HG03342 (cell line): ENCODE results near the gene FADS6.
"Not testable (repeated sequence)": the region's sequence is repeated elsewhere in the genome, so short reads cannot be mapped to it uniquely, and the experiment has no call there.

ENCODE experiments used
- ATAC-seq: cut with Tn5 transposase; IDR thresholded peaks from one replicate; pipeline ENCODE4 v1.9.1; 2021; ENCODE audit warnings: mild to moderate bottlenecking, moderate library complexity; ENCODE audit not compliant: unreplicated experiment

The FADS6 gene

DNA sequence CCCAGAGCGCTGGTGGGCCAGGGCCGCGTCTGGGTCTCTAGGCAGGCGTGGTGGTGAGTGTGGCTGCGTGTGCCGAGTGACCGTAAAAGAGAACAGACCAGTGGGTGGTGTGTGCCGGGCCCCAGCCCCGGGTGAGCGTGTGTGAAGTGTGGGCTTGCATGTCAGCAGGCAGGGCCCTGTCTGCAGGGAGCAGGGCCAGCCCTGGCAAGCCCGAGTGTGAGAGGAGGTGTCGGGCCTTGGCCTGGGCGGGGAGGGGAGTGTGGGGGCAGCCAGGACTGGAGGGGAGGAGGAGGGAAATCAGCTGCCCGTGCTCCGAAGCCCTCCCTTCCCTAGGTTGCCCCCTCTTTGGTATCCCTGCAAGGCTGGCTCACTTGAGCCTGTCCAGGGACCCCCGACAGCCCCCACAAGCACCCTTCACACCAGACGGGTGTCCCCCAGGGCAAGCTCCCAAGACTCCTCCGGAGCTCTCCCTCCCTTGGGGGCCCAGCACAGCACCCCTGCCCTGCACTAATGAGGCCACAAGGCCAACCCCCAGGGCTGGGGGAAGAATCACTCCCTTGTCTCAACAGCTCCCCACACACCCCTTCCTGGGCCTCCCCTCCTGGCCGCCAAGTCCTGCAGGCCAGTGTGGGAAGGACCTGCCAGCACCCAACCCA is 27.7 kb upstream of the FADS6 start:
- no peak for ATAC-seq

DNA sequence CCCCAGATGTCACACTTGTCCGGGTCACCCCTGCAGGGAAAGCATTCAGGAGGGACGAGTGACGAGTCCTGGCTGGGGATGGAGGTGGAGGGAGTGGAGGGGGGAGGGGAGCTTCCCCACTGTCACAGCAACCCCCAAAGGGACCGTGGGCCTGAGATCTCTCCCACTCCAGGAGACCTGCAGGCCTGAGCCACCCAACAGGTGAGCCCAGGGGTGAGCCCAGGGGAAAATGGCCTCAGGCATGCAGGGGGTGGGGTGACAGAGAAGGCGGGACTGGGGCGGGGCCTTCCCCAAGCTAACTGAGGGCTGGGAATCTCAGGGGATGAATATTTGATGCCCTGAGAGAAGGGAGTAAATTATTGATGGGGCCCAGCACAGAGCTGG is 27.2 kb upstream of the FADS6 start:
- no peak for ATAC-seq

DNA sequence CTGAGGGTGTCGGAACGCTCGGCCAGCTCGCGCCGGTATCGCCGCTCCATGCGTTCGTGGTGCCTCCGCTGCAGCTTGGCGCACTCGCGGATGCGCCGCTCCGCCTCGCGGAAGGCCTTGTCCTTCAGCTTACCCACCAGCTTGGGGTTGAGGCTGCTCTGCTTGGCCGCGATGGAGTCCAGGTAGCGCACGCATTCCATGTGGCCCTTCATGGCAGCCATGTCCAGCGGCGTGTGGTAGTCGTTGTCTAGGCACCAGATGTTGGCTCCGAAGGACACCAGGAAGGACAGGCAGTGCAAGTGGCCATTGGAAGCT is 26.8 kb upstream of the FADS6 start:
- no peak for ATAC-seq

DNA sequence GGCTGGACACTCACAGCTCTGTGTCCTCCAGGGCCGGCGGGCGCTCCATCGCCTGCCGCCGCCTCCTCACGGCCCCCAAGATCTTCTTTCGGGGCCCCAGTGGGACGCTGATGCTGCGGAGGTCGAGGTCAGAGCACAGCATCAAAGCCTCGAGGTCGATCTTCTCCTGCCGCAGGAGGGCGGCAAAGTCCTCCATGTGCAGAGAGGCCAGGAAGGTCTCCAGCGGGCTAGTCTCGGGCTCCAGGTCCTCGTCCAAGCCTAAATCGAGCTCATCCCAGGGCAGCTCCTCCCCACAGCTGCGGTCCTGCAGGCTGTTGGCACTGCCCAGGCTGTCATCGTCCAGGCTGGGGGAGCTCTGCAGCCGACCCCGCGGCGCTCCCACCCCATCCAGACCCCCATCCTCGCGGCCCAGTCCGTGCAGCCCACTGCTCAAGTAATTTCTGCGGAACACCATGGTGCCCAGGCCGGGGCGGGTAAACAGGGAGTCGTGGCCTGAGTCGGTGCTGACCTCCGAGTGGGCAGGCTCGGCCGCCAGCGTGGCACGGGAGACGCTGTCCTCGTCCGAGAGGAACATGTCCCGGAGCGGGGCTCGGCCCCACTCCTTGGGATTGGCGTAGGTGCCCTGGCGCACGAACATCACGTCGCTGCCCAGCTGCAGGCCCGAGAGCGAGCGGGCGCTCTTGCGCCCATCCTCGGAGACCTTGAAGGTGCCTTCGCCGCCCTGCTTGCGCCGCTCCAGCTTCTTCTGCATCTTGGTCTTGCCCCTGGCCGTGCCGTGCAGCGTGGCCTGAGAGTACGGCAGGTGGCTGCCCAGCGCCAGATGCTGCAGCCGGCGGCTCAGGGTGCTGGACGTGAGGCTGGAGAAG is 26.2 kb upstream of the FADS6 start:
- no peak for ATAC-seq

DNA sequence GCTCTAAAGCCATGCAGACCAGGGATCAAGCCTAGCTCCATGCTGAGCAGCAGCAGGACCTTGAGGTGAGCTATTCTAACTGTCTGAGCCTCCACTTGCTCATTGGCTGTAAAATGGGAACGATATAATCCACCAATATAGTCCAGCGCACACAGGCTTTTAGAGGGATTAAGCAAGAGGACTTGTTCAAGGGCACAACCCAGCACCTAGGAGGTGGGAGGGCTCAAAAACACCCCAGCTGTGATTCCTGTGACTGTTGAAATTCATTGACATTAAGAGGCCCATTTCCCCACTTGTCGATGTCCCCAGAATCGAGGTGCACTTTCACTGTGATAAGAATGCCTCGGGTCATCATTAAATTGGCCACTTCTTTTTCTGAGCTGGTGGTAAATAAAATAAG is 25.5 kb upstream of the FADS6 start:
- ATAC-seq, result no peak

DNA sequence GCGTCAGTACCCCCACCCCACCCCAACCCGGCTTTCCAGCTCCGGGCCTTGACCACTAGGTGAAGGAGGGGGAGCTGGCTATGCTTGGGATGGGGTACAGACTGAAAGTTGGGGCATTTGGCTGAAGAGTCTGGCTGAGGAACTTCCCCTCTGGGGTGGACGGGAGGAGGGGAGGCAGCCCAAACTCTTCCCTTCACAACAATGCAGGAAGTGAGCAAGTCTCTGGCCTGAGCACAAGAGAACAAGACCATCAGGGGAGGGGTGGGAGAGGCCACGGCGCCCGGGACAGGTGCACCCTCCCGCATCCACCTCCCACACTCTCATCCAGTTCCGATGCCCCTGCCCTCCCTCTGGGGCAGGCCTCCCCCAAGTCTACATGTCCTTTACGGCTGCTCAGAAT is 24.0 kb upstream of the FADS6 start:
- ATAC-seq, result no peak

DNA sequence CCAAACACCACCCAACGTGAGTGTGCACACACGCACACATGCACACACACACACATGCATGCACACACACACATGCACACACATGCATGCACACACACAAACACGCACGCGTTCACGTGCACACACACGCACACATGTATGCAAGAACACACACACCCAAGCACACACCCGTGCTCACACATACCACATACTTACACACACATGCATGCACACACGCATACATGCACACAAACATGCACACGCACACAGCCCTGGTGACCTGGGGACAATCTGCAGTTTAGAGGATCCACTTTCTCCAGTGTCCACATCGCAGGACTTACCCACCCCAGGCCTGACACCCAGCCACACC is 23.4 kb upstream of the FADS6 start:
- ATAC-seq, result no peak

DNA sequence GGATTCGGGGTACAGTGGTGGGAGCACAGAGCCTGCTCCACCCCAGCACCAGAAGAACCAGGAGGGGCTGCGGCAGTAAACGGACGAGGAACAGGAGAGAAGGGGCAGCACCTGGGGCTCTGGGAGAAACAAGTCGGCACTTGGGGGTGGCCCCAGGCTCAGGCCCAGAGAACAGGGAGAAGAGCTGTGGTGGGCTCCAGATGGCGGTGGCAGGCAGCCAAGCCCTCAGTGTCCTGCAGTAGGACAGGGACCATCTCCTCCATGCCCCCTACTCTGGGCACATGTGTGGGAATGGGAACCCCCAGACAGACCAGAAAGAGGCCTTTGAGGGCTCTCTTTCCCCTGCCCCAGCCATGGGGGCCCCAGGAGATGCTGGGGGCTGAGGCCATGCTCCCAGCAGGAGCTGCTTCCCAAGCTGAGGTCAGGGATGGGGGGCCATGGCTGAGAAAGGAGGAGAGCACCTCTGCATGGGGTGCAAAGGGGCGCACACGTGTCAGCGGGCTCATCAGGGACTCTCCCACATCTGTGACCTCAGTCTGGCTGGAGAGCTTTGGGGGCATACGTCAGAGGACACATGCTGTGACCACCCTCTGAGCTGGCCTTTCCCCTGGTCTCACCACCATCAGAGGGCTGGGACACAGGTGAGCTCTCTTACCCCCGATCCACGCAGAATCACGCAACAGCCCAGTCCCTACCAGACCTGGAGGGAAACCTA is 22.9 kb upstream of the FADS6 start:
- ATAC-seq, result no peak

DNA sequence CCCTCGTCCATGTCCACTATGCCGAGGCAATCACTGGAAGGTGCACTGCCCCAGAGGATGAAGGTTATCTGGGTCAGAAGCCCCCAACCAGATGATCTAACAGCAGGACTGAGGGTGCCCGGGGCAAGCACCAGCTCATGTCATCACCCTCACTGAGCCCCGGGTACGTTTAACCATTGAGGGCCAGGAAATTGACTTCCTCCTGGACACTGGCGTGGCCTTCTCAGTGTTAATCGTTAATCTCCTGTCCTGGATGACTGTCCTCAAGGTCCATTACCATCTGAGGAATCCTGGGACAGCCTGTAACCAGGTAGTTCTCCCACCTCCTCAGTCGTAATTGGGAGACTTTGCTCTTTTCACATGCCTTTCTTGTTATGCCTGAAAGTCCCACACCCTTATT is 18.0 kb upstream of the FADS6 start:
- ATAC-seq, result not testable (repeated sequence)

DNA sequence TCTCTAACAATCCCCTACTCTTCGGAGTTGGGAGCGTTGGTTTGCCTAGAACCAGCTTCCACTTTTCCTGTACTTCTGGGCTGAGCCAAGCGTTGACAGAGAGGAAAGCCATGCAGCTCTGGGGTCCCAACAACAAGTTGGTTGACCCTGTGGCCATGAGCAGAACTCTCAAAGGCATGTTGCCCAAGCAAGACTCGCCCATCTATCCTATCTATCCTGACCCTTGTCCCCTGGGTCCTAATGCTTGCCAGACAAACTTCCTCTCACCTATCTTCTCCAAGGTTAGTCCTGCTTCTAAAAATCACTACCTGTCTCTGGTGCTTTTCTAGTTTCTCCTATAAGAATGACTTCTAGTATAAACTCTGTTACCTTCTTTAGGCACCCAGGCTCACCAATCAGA is 15.7 kb upstream of the FADS6 start:
- ATAC-seq, result not testable (repeated sequence)

DNA sequence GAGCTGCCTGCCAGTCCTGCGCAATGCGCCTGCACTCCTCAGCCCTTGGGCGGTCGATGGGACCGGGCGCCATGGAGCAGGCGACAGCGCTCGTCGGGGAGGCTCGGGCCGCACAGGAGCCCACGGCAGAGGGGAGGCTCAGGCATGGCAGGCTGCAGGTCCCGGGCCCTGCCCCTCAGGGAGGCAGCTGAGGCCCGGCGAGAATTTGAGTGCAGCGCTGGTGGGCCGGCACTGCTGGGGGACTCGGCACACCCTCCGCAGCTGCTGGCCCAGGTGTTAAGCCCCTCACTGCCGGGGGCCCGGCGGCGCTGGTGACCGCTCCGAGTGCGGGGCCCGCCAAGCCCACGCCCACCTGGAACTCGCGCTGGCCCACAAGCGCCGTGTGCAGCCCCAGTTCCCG is 13.6 kb upstream of the FADS6 start:
- ATAC-seq, result no peak

DNA sequence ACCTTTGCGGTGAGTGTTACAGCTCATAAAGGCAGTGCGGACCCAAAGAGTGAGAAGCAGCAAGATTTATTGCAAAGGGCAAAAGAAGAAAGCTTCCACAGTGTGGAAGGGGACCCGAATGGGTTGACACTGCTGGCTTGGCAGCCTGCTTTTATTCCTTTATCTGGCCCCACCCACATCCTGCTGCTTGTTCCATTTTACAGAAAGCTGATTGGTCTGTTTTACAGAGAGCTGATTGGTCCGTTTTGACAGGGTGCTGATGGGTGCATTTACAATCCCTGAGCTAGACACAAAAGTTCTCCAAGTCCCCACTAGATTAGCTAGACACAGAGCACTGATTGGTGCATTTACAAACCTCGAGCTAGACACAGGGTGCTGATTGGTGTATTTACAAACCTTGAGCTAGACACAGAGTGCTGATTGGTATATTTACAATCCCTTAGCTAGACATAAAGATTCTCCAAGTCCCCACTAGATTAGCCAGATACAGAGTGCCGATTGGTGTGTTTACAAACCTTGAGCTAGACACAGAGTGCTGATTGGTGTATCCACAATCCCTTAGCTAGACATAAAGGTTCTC is 12.9 kb upstream of the FADS6 start:
- not testable (repeated sequence) for ATAC-seq

DNA sequence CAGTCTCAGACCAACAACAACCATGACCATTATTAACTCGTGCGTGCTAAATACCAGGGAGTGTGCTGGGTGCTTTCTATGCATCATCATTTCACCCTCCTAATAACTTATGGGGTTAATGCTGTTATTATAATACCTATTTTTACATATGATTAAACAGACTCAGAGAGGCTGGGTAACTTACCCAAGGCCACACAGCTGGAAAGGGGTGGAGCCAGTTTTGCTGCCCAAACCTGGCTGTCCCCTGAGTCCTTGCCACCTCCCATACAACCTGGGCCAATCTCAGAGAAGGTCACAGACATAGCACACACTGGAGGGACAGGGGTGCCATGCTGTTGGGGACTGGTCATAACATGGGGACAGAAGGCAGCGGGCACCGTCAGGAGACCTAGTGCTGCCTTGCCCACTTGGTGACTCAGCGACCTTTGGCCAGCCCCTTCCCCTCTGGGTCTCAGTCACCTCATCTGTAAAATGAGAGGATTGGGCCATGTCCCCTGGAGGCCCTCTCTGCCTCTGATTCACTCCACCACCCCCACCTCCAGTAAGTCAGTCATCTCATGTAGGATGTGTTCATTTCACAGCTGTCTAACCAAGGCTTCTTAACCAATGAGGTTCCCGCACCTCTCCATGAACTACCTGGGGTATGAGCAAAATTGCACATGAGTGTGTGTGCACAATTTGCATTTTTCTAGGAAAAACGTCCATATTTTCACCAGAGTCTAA is 11.4 kb upstream of the FADS6 start:
- no peak for ATAC-seq

DNA sequence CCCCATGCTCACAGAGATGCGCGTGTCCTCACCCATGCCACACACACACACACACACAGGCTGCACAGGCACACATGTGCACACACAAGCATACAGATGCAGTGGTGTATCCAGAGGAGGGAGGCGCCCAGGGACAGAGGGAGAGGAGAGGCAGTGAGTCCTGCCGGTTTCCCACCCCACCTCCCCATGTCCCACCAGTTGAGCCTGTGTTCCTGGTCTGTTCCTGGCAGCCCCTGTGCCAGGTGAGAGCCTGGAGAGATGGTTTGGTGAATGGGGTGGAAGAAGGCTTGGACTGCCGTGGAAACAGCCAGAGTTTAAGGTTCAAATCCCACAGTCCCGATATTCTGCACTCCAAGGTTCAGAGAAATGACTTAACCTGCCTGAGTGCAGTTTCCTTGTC is 10.2 kb upstream of the FADS6 start:
- ATAC-seq, result no peak

DNA sequence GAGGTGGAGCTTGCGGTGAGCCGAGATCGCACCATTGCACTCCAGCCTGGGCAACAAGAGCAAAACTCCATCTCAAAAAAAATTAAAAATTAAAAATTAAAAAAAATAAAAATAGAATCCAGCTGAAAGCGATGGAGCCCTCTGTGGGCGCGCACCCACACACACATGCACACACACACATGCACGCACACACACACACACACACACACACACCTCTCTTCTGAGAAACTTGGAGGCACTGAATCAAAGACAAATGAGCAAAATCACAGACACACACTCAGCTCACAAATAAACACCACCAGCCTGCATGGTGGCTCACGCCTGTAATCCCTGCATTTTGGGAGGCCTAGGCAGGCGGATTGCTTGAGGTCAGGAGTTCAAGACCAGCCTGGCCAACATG is 9.6 kb upstream of the FADS6 start:
- no peak for ATAC-seq

DNA sequence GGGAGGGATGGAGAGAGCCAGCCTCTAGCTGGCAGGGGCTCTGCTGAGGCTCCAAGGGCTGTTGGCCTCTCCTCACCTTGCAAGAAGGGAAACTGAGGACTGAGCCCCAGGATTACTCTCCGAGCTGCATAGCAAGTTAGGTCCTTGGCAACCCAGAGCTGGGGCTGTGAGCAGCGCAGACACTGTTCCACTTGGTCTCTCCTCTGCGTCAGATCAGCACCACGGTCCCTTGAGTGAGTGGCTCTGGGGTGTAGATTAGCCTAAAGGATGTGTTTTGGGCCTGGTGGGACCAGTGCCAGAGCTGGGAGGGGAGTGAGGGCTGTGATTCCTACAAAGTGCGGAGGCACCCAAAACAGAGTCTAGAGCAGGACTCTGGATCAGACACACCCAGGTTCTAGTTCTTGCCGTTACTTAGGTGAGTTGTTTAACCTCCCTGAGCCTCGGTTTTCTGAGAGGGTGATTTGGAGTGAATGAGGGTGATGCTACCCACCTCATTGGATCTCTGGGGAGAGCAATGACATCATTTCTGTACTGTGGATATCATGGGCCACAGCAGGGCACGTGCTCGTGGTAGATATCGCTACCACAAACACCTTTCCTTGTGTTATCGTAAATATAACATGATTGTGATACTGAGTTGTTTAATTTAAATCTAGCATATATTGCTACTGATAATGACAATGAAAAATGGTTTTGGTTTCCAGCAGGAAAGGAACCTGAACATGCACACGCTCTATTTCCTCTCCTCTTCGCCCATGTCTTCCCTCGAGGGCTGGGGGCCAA is 8.1 kb upstream of the FADS6 start:
- no peak for ATAC-seq

DNA sequence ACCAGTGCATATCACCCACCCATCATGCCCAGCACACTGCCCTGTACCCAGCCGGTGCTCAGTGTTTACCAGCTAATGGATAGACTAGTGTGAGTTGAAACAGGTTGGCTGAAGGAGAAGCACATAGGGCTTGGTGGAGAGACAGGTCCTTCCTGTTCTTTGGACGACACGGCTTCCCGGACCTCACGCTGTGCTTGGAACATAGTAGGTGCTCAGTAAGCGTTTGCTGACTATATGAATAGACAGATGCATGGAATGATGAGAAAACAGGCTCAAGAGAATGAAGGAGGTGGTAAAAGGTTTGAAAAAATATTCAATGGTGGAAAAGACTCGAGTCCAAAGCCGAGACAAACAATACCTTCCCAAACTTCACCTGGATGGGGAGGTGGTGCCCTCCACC is 6.8 kb upstream of the FADS6 start:
- no peak for ATAC-seq

DNA sequence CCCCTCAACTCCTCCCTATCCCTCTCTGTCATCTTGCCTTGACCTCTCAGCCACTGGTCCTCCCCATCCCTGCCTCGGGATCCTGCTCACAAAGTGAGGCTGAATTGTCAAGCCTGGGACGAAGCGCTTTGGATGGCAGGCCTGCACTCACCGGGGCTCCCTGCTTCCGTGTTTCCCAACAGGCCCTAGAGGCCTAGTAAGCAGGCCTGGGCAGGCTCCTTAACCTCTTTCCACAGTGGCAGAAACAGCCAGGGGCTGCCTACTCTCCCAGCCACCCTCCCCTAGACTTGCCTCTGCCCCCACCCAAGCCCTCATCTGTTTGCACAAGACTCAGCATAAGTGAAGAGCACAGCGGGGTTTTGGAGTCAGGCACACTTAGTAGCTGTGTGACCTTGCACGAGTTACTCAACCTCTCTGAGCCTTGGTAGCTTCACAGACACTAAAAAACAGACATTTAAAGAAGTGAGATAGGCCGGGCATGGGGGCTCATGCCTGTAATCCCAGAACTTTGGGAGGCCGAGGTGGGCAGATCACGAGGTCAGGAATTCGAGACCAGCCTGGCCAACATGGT is 5.0 kb upstream of the FADS6 start:
- no peak for ATAC-seq

DNA sequence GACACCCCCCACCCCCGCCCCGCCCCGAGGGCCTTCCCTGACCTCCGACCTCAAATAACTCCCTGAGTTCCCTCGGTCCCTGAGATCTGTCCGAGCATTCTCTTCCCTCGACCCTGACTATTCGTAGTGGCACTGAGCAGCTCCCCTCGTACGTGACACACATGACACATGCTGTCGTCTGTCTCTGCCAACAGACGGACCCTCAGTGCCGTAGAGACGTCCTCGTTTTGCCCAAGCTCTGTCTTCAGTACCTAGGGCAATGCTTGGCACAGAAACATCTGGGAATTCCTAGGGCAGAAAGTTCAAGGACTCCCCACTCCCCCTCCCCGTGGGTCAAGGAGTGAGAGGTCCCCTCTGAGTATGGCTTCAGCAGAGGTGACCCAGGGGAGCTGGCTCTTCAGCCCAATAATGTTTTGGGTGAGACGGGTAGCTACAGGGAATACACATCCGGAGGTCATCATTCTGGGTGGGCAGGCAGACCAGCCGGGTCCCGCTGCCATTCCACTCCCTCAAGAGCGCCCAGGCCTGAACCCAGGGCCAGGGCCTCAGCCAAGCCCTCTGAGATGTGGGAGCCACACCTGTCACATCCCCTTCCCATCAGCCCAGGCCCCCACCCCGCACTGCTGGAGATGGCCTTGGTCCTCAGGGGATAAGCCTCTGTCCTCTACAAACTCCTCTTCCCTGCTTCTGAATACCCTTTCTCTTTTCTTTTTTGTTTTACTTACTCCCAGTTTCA is 671 bp upstream of the FADS6 start:
- ATAC-seq, result no peak
